Adipose tissue (tissue), 3 donors: Measurements from ENCODE around the gene DCLK1. TPM values are rescaled to one million over a fixed set of nuclear protein-coding genes. Genes with fewer than 3 reads are reported as not detected.

Experiments used
- H3K27ac ChIP-seq: one replicate; pipeline ENCODE4 v1.5.1; 2013; ENCODE audit warnings: low read depth, low read length
- WGBS, 3 donors: extraction: QIAGEN DNeasy Blood & Tissue Kit; methylation state at CpG; one replicate each; pipeline ENCODE4 v1.1.7; 2013; 5-methylcytosine and 5-hydroxymethylcytosine counted together
- polyA plus RNA-seq, 3 donors: library from polyadenylated mRNA; stranded (reverse); fragments of 200-250 nt; gene quantifications; one replicate each; pipeline ENCODE4 v1.2.3, GENCODE V29; 2013
- donor health status: healthy with polysubstance abuse.
- donor health status: Bipolar disorder and iron deficiency.
- donor health status: healthy.

DCLK1 gene
- polyA plus RNA-seq, 3 donors: 1.2 to 113 (median 7.3) TPM

- H3K27ac ChIP-seq: no peak overlapping the region
- WGBS, 3 donors: 73 to 89% (median 75%) methylated on average over 2 of the region's 2 CpGs
Observed at GRCh38 chr13:35871561-35871960, 259.6 kb downstream of the DCLK1 start.

- WGBS, 3 donors: 23 to 47% (median 40%) methylated on average over 3 of the region's 3 CpGs
- no peak overlapping the region for H3K27ac ChIP-seq
Observed at GRCh38 chr13:35866801-35867200, 264.4 kb downstream of the DCLK1 start.

- WGBS, 3 donors: 46 to 92% (median 85%) methylated on average over 4 of the region's 4 CpGs
- H3K27ac ChIP-seq: no peak overlapping the region
Observed at GRCh38 chr13:35865341-35866240, 265.6 kb downstream of the DCLK1 start.

GRCh38 chr13:35860661-35861060, 270.5 kb downstream of the DCLK1 start:
- 66 to 81% (median 81%) methylated on average over 3 of the region's 3 CpGs for WGBS, 3 donors
- H3K27ac ChIP-seq: no peak overlapping the region

GRCh38 chr13:35859981-35860380, 271.2 kb downstream of the DCLK1 start:
- H3K27ac ChIP-seq: no peak overlapping the region
- WGBS, 3 donors: 43 to 62% (median 54%) methylated on average over 4 of the region's 4 CpGs

- WGBS, 3 donors: 74 to 83% (median 75%) methylated on average over 1 of the region's 1 CpG
- no peak overlapping the region for H3K27ac ChIP-seq
Observed at GRCh38 chr13:35858665-35859064, 272.5 kb downstream of the DCLK1 start.

GRCh38 chr13:35857769-35858168, 273.4 kb downstream of the DCLK1 start:
- 44 to 70% (median 65%) methylated on average over 4 of the region's 4 CpGs for WGBS, 3 donors
- H3K27ac ChIP-seq: no peak overlapping the region

GRCh38 chr13:35856721-35857364, 274.3 kb downstream of the DCLK1 start:
- H3K27ac ChIP-seq: no peak overlapping the region
- WGBS, 3 donors: 33 to 55% (median 46%) methylated on average over 1 of the region's 1 CpG

- 43 to 70% (median 66%) methylated on average over 4 of the region's 4 CpGs for WGBS, 3 donors
- H3K27ac ChIP-seq: no peak overlapping the region
Observed at GRCh38 chr13:35856084-35856483, 275.1 kb downstream of the DCLK1 start.

- no peak overlapping the region for H3K27ac ChIP-seq
- 17 to 36% (median 29%) methylated on average over 12 of the region's 12 CpGs for WGBS, 3 donors
Observed at GRCh38 chr13:35855531-35856019, 275.6 kb downstream of the DCLK1 start.

GRCh38 chr13:35854286-35854685, 276.9 kb downstream of the DCLK1 start:
- WGBS, 3 donors: 66 to 80% (median 79%) methylated on average over 8 of the region's 8 CpGs
- H3K27ac ChIP-seq: no peak overlapping the region

- no peak overlapping the region for H3K27ac ChIP-seq
- WGBS, 3 donors: 94 to 98% (median 95%) methylated on average over 3 of the region's 3 CpGs
Observed at GRCh38 chr13:35851881-35852280, 279.3 kb downstream of the DCLK1 start.

- 61 to 69% (median 66%) methylated on average over 5 of the region's 5 CpGs for WGBS, 3 donors
- H3K27ac ChIP-seq: no peak overlapping the region
Observed at GRCh38 chr13:35851356-35851755, 279.8 kb downstream of the DCLK1 start.

GRCh38 chr13:35850569-35850968, 280.6 kb downstream of the DCLK1 start:
- no peak overlapping the region for H3K27ac ChIP-seq
- 74 to 92% (median 87%) methylated on average over 5 of the region's 5 CpGs for WGBS, 3 donors

GRCh38 chr13:35849256-35849644, 281.9 kb downstream of the DCLK1 start:
- H3K27ac ChIP-seq: no peak overlapping the region
- 47 to 91% (median 85%) methylated on average over 2 of the region's 2 CpGs for WGBS, 3 donors

- WGBS, 3 donors: 29 to 63% (median 50%) methylated on average over 3 of the region's 3 CpGs
- H3K27ac ChIP-seq: no peak overlapping the region
Observed at GRCh38 chr13:35848336-35849255, 282.6 kb downstream of the DCLK1 start.

- H3K27ac ChIP-seq: no peak overlapping the region
Observed at GRCh38 chr13:35843272-35843671, 287.9 kb downstream of the DCLK1 start.

GRCh38 chr13:35841060-35841521, 290.1 kb downstream of the DCLK1 start:
- WGBS, 3 donors: 61 to 86% (median 82%) methylated on average over 4 of the region's 4 CpGs

More at GRCh38 chr13:35841060-35841521, 290.1 kb downstream of the DCLK1 start:
- H3K27ac ChIP-seq: no peak overlapping the region
